HG03108 (cell line): ENCODE measurements around the gene SVOP.
"Not testable (repeated sequence)": the region's sequence is repeated elsewhere in the genome, so short reads cannot be mapped to it uniquely, and the experiment has no call there.

Experiments
- ATAC-seq: cut with Tn5 transposase; IDR thresholded peaks from one replicate; pipeline ENCODE4 v1.9.1; 2021; ENCODE audit warnings: moderate library complexity; ENCODE audit not compliant: unreplicated experiment

Gene SVOP

DNA sequence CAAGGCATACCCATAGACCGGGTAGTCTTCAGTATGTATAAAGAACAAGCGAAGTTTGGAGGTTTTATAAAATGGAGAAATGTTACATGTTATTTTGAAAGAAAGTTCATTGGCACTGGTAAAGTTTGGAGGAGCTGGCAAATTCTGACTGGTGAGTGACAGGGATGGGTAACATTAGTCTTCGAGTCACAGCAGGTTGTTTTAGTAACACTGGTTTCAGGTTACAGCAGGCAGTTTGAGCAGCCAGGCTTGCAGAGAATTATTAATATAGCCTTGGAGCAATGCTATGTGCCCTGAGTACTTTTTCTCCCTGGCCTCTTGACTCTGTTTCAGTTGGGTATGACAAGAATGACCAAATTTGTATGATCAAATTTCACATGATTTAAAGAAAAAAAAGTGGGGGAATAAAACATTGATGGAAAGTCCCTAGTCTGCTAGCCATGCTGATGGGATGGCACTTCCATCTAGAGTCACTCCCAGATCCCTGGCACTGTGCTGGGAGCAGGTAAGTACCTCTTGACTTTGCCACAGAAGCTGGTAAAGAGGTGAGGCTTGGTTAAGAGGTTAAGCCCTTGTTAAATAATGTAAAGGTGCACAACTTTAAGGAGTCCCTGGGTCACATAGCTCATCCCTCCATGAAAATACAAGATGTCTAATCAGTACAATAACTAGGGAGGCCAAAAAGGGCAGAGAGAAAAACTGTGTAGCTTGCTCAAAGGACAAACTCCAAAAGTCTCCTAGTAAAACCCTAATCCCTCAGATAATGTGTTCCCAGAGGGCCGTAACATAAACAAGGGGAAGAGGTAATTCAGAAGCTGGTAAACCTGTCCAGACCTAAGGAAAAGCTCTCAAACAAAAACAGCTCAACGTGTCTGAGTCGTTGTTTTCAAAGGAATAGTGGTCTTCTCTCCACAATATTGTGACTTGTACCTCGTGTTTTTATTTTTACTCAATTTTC lies 12.7 kb upstream of the SVOP start:
- ATAC-seq, result no peak

DNA sequence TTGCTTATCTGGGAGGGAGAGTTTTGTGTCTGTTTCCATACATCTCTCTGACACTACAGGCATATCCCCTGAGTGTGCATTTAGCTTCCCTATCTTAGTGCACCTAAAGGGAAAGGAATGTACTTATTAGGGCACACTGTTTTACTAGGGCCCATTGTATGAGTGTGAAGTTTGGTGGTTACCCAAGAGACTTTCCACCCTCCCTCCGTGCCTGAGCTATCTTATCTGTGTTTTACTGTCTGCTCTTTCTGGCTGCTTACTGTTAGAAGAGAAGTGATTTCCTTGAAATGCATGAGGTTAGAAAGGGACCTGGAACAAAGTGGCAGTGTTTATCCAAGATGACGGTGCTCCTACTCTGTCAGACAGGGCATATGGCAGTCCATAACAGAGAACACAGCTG lies 8.5 kb upstream of the SVOP start:
- no peak for ATAC-seq

DNA sequence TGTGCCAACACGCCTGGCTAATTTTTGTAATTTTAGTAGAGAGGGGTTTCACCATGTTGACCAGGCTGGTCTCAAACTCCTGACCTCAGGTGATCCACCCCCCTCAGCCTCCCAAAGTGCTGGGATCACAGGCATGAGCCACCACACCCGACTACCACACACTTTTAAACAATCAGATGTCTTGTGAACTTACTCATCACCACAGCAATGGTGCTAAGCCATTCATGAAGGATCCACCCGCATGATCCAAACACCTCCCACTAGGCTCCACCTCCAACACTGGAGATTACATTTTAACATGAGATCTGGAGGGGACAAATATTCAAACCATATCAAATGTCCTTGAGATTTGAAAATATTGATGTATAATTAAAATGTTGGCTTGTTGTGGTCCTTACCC lies 7.8 kb upstream of the SVOP start:
- not testable (repeated sequence) for ATAC-seq

DNA sequence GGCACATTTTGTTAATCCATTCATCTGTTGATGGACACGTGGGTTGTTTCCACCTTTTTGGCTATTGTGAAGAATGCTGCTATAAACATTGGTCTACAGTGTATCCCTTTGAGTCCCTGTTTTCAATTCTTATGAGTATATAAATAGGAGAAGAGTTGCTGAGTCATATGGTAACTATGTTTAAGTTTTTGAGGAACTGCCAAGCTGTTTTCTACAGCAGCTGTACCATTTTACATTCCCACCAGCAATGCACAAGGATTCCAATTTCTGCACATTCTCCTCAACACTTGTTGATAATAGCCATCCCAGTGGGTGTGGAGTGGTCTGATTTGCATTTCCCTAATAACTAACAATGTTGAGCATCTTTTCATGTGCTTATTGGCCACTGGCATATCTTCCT lies 6.9 kb upstream of the SVOP start:
- ATAC-seq, result no peak

DNA sequence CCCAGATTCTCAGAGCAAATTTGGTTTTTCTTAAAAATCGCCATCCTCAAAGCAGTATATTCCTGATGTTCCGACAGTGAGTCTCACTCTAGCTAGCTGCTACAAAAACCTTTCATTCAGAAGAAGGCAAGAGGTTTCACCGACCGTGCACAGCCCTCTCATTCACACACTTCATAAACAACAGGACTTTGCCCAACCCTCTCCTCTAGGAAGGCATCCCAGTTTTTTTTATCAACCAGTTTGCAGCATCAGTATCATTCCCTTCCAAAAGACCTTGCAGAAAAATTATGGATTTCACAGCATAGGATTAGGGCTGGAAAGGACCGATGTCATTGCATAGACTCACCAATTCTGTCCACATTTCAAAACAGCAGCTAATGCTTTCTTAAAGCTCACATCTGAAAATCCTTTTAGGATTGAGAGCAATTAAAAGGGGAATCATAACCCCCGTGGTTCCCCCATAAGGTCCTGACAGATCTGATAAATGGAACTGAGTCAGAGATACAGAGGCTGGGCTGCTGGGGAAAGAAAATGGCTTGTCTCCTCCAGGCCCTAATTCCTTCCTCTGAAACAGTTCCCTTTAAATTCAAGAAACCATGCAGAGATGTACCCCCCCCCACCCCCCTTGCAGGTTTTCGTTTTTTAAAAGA lies 597 bp downstream of the SVOP start:
- no peak for ATAC-seq

DNA sequence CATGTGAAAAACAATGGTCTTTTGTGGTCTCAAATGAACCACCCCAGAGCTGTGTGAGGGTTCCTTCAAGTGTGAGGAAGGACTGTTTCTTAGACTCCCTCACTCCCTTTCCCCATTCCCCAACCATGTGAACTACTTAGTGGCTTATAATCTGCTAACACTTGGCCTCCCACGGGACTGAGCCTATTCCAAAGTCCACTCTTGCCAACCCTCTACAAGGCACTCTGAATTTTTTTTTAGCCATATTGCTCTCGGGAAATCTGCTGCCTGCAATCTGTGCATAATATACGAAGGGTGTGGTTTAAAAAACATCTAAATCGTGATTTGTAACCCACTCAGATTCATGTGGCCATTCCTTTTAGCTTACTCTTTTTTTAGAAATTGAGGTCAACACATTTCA lies 2.6 kb downstream of the SVOP start:
- no peak for ATAC-seq

DNA sequence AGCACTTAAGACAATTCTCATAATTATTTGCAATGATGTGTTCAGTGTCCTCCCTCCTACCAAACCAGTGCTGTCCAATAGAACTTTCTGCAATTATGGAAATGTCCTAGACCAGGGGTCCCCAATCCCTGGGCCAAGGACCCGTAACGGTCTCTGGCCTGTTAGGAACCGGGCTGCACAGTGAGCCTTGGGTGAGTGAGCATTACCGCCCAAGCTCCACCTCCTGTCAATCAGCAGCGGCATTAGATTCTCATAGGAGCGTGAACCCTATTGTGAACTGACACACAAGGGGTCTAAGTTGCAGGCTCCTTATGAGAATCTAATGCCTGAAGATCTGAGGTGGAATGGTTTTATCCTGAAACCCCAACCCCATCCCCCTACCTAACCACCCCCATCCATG lies 3.9 kb downstream of the SVOP start:
- ATAC-seq, result no peak

DNA sequence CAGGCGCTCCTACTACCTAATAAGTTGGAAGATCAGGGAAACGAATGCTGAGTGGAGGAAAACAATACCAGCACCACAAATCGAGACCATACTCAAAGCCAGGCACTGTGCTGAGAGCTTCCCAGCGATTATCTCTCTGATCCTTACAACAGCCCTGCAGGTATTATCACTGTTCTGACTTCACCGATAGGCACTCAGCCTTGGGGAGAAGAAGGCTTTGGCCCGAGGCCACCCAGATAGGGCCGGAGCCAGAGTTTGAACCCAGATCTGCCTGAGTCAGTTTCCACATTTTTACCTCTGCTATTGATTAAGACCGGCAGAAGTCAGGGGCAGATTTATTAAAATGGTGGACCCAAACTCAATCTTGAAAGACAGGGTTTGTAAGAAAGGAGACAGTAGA lies 4.9 kb downstream of the SVOP start:
- ATAC-seq, result no peak

DNA sequence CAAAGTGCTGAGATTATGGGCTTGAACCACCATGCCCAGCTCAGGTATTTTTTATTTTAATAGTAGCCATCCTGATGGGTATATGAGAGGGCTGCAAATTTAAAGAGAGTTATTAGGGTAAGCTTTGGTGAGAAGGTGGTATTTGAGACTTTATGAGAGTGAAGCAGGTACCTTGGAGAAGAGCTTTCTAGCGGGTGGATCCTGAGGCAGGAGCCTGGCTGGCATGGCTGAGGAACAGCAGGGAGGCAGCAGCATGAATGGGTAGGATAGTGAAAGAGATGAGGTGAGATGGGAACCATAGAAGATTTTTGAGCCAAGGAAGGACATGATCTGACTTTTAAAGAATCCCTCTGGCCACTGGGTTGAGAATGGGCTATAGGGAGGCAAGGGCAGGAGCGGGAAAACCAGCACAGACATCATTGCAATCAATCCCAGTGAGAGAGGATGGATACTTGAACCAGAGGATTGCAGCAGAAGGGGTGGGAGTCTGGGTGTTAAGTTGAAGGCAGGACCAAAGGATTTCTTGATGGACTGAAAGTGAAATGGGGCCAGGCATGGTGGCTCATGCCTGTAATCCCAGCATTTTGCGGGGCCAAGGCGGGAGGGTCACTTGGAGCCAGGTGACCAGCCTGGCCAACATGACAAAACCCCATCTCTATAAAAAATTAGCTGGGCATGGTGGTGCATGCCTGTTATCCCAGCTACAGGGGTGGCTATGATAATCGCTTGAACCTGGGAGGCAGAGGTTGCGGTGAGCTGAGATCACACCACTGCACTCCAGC lies 5.7 kb downstream of the SVOP start:
- ATAC-seq, result no peak

DNA sequence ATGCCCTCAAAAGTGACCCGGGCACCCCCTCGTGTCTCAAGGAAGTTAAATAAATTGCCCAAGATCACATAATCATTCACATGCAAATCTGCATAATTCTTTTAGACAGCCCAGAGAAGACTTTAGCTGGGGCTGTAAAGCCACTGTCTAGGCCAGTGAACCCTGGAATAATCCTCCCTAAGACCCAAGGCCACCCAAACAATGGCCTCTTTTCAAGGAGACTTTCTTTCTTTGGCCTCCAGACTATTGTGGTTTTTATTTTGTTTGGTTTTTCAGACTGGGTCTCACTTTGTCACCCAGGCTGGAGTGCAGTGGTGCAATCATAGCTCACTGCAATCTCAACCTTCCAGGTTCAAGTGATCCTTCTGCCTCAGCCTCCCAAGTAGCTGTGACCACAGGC lies 10.6 kb downstream of the SVOP start:
- ATAC-seq, result no peak

DNA sequence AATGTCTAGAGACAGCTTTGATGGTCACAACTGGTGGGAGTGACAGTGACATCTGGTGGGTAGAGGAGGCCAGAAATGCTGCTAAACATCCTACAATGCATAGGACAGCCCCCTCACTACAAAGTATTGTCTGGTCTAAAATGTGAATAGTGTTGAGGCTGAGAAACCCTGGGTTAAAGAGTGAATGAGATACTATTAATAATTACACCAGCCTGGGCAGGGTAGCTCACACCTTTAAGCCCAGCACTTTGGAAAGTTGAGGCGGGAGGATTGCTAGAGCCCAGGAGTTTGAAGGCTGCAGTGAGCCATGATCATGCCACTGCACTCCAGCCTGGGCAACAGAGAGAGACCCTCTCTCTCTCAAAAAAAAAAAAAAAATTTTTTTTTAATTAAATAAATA lies 11.1 kb downstream of the SVOP start:
- no peak for ATAC-seq

DNA sequence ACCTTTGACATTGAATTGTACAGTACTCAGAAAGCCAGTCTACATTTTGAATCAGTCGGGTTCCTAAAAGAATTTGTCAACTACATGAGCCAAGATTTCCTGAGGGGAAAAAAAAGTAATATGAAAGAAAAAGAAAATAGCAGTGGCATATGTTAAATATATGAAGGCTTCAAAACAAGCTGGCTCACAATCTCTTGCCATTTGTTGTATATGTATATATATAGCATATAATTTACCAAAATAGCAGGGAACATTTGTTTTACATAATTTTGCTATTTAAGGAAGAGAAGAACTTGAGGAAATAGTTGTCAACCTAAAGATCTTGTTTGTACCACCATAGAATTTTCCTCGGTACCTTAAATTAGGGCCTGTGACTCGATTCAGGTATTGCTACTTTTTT lies 16.9 kb downstream of the SVOP start:
- ATAC-seq, result no peak

DNA sequence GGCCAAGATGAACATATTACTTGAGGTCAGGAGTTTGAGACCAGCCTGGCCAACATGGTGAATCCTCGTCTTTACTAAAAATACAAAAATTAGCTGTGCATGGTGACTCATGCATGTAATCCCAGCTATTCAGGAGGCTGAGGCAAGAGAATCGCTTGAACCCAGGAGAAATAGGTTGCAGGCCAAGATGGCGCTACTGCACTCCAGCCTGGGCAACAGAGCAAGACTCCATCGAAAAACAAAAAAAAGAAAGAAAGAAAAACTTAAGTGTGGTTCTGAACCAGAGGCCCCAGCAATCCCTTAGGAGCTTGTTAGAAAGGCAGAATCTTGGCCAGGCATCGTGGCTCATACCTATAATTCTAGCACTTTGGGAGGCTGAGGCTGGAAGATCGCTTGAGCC lies 24.5 kb downstream of the SVOP start:
- ATAC-seq, result no peak

DNA sequence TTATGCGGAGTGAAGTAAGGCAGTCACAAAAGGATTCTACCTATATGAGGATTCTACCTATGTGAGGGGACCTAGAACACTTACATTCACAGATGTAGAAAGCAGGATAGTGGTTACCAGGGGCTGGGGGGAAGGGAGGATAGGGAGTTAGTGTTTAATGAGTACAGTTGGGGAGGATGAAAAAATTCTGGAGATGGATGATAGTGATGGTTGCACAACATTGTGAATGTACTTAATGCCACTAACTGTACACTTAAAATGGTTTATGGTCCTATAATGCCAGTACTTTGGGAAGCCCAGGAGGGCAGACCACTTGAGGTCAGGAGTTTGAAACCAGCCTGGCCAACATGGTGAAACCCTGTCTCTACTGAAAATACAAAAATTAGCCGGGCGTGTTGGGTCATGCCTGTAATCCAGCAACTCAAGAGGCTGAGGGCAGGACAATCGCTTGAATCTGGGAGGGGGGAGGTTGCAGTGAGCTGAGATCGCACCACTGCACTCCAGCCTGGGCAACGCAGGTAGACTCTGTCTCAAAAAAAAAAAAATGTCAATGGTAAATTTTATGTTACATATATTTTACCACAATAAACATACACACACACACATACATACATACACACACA lies 25.4 kb downstream of the SVOP start:
- no peak for ATAC-seq

DNA sequence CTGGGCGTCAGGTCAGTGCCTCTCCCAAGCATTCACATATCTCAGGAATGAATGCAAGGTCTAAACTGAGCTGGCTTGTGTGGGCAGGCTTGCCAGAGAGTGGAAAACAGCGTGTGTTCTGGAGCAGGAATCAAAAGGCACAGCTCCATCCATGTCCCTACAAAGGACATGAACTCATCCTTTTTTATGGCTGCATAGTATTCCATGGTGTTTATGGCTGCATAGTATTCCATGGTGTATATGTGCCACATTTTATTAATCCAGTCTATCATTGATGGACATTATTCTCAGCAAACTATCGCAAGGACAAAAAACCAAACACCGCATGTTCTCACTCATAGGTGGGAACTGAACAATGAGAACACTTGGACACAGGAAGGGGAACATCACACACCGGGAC lies 30.8 kb downstream of the SVOP start:
- not testable (repeated sequence) for ATAC-seq

DNA sequence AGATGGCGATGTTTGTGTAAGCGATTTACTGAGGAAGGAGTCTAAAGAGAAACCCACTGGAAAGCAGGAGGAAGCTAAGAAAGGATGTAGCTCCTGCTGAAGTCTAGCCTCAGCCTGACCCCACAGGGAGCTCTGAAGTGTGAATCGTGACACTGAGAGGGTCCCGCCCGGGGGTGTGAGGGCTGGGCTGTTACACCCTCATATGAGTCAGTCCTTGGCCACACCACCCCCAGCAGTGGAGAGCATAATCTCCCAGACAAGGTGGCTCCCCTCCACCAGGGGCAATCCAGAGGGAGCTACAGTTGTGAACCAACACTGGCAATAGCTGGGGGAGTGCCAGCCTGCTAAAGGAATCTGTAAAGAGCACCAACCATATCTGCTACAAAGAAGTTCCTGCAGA lies 31.5 kb downstream of the SVOP start:
- ATAC-seq, result no peak

DNA sequence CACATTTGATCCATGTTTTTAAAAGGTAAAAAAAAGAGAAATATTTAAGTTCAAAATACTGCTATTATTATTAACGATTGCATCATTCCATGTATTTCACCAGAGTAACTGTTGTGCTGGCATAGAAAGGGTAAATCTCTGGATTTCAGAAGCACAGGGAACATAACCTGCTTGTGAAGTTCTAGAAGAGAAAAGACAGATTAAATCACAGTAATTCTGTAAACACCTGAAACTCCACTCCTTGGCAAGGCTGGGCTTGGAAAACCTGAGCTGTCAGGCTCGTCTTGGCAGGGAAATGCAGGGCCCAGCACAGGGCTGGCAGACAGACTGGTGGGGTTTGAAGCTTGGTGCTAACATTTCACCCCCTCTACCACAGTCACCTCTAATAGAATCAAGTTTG lies 35.1 kb downstream of the SVOP start:
- ATAC-seq, result no peak

DNA sequence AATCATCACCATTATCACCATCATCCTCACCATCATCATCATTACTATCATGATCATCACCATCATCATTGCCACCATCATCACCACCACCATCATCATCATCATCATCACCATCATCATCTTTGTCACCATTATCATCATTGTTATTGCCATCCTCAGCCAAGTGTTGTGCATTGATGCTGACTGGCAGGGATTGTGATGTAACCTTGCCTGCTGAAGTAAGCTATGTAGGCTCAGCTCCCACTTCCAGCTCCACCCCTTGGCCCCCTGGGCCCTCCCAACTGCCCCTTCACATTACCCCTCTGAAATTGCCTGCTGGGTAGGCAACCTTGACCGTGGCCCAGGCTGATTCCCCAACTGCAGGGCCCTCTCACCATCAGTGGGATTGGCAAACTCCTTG lies 37.6 kb downstream of the SVOP start:
- no peak for ATAC-seq

DNA sequence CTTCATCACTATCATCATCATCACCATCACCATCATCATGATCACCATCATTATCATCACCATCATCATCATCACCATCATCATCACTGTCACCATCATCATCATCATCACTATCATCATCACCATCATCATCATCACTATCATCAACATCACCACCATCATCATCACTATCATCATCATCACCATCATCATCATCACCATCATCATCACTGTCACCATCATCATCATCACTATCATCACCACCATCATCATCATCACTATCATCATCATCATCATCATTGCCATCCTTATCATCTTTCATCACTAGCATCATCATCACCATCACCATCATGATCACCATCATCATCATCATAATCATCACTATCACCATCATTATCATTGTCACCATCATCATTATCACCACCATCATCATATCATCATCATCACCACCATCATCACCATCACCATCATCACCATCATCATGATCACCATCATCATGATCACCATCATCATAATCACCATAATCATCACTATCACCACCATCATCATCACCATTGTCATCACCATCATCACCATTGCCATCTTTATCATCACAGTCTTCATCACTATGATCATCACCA lies 38.1 kb downstream of the SVOP start:
- no peak for ATAC-seq

DNA sequence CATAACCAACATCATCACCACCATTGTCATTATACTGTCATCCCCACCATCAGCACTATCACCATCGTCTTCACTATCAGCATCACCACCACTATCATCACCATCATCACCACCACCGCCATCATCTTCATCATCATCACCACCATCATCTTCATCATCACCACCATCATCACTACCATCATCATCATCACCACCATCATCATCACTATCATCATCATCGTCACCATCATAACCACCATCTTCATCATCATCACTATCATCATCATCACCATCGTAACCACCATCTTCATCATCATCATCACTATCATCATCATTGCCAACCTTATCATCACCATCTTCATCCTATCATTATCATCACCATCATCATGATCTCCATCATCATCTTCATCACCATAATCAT lies 39.0 kb downstream of the SVOP start:
- no peak for ATAC-seq
